CD4-positive, alpha-beta memory T cell (primary cell): ENCODE measurements around the gene FRZB. TPM values are rescaled to one million over a fixed set of nuclear protein-coding genes. Genes with fewer than 3 reads are reported as not detected.

Experiments
- CTCF ChIA-PET: fragments of 350-600 bp; sonication (Branson Sonifier 250); formaldehyde crosslinking; loops from one replicate; lab custom pipeline; 2021; ENCODE audit warnings: inconsistent platforms; ENCODE audit not compliant: partially characterized antibody; lab: Charles Lee
- POLR2A ChIA-PET: fragments of 350-600 bp; sonication (Branson Sonifier 250); formaldehyde crosslinking; loops from one replicate; lab custom pipeline; 2021; ENCODE audit not compliant: partially characterized antibody; lab: Charles Lee
- DNase-seq, 5 donors: peaks; one replicate each; pipeline versions ENCODE4 v3.0.0 to v3.0.0-alpha.2; 2020 to 2022; ENCODE audit warnings: mixed read lengths in 1 of 5
- H3K27ac ChIP-seq: one replicate; pipeline ENCODE4 v1.7.0; 2013; ENCODE audit warnings: low read depth, low read length
- H3K27me3 ChIP-seq: 2 replicates; pipeline ENCODE4 v1.7.0; 2013; ENCODE audit warnings: mild to moderate bottlenecking, low read length, moderate library complexity; ENCODE audit not compliant: insufficient read depth
- H3K36me3 ChIP-seq: 2 replicates; pipeline ENCODE4 v1.7.0; 2013; ENCODE audit warnings: mild to moderate bottlenecking, low read length, moderate library complexity; ENCODE audit not compliant: insufficient read depth
- H3K4me1 ChIP-seq: 2 replicates; pipeline ENCODE4 v1.7.0; 2013; ENCODE audit warnings: mild to moderate bottlenecking, low read length, moderate library complexity; ENCODE audit not compliant: insufficient read depth
- H3K4me3 ChIP-seq, 2 donors: one replicate each; pipeline ENCODE4 v1.7.0; 2013; ENCODE audit warnings: low read length in 2 of 2, mild to moderate bottlenecking in 1 of 2
- H3K9me3 ChIP-seq, 2 donors: one replicate each; pipeline ENCODE4 v1.7.0; 2013; ENCODE audit warnings: low read length in 2 of 2, control low read depth in 1 of 2; ENCODE audit not compliant: control insufficient read depth in 1 of 2
- H3K27ac Mint-ChIP-seq, 7 donors: one replicate each; pipeline ENCODE4 v1.8.0; 2020 to 2021; ENCODE audit warnings: mixed read lengths in 7 of 7, mild to moderate bottlenecking in 6 of 7, inconsistent platforms in 3 of 7, moderate library complexity in 3 of 7
- H3K27me3 Mint-ChIP-seq, 2 donors: one replicate each; pipeline ENCODE4 v1.8.0; 2020 to 2021; ENCODE audit warnings: mixed read lengths in 2 of 2
- H3K36me3 Mint-ChIP-seq, 2 donors: one replicate each; pipeline ENCODE4 v1.8.0; 2020 to 2021; ENCODE audit warnings: mixed read lengths in 2 of 2, inconsistent platforms in 1 of 2, mild to moderate bottlenecking in 1 of 2
- H3K4me1 Mint-ChIP-seq, 4 donors: one replicate each; pipeline ENCODE4 v1.8.0; 2020 to 2021; ENCODE audit warnings: mixed read lengths in 4 of 4, mild to moderate bottlenecking in 1 of 4
- H3K4me3 Mint-ChIP-seq, 8 donors: one replicate each; pipeline ENCODE4 v1.8.0; 2020 to 2021; ENCODE audit warnings: mixed read lengths in 8 of 8, mild to moderate bottlenecking in 7 of 8, moderate library complexity in 6 of 8, inconsistent platforms in 3 of 8
- H3K9me3 Mint-ChIP-seq, 8 donors: one replicate each; pipeline ENCODE4 v1.8.0; 2020 to 2021; ENCODE audit warnings: mixed read lengths in 8 of 8, mild to moderate bottlenecking in 5 of 8, inconsistent platforms in 3 of 8, moderate library complexity in 1 of 8
- intact Hi-C: fragments of 100-400 bp; cut with micrococcal nuclease; formaldehyde crosslinking; loops from one replicate; pipeline ENCODE4 v1.15.1; 2023
- polyA plus RNA-seq, 2 donors: library from polyadenylated mRNA; unstranded; fragments of 300-500 nt; fragmentation: Illumina TruSeq; gene quantifications; one replicate each; pipeline ENCODE4 v1.2.3, GENCODE V29; 2021
- total RNA-seq, 2 experiments: library from RNA; stranded (reverse); gene quantifications; one replicate each; pipeline ENCODE4 v1.2.3, GENCODE V29; 2021

The FRZB gene, protein sequence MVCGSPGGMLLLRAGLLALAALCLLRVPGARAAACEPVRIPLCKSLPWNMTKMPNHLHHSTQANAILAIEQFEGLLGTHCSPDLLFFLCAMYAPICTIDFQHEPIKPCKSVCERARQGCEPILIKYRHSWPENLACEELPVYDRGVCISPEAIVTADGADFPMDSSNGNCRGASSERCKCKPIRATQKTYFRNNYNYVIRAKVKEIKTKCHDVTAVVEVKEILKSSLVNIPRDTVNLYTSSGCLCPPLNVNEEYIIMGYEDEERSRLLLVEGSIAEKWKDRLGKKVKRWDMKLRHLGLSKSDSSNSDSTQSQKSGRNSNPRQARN
- not detected for total RNA-seq
- under 1 TPM in 1 of 2 donors, not detected in 1; 0.43 TPM for polyA plus RNA-seq

DNA sequence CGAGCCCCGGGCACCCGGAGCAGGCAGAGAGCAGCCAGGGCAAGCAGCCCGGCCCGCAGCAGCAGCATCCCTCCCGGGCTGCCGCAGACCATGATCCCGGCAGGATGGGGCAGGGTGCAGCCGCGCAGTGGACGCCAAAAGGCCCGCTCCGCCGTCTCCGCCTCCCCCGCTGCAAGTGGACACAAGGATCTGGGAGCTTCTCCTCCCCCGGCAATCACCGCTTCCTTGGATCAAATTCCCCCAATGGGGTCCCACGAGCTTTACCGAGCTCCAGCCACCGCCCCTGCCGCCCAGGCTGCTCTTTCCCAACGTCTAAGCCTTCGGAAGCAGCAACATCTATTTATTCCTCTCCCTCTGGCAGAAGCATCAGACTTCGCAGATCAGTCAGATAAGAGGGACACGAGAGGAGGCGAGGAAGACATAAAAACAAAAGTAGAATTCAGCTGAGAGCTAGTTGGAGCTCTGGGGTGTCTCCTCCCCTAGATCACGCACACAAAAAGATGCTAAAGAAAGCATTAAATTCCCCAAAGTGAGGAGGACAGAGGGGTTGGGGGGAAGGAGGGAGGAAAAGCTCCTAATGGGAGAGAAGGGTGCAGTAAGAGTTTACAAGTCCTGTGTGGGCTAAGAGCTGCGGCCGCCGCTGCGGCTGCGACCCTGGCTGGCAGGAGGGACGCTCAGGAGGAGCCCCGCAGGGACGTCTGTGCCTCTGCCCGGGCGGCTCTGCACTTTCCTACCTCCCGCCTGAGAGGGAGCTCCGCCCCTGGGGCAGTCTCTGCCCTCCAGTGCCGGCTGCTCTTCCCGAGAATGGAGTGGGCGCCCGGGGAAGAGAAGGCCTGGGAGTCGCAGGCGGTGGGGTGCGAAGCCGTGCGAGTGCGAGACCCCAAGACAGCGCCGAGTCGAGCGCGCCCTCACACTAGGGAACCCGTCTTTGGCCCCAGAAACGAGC, at the start of gene FRZB:
Gene FRZB (minus strand): TSS at position 177 of the 946 bp plus-strand sequence. CDS start 85 bp downstream, at position 92.
- Mint-ChIP-seq H3K36me3 (no peaks in the 10 kb centered on the region), H3K9me3 (peaks cover 0 to 3% (median 0%) of the 10 kb centered on the region in 8 donors), H3K4me1 (peaks cover 10 to 30% (median 20%) of the 10 kb centered on the region in 4 donors), H3K4me3 (peak within 1 kb of the TSS; percentile 50 to 89 (median 82)), H3K27ac (no peak within 1 kb of the TSS), H3K27me3 (peaks cover 48 to 52% of the 10 kb centered on the region in 2 donors)
- Histone ChIP-seq H3K27me3 (peaks cover 11% of the 10 kb centered on the region), H3K27ac (no peak within 1 kb of the TSS), H3K4me1 (peaks cover 14% of the 10 kb centered on the region), H3K36me3 (no peaks in the 10 kb centered on the region), H3K4me3 (no peak within 1 kb of the TSS), H3K9me3 (no peaks in the 10 kb centered on the region)
- CTCF ChIA-PET, result no interaction called here
- POLR2A ChIA-PET, result no interaction called here
- DNase-seq, result peak in 2 of 5 donors; percentile 3
- intact Hi-C loops, result no loop called here

DNA sequence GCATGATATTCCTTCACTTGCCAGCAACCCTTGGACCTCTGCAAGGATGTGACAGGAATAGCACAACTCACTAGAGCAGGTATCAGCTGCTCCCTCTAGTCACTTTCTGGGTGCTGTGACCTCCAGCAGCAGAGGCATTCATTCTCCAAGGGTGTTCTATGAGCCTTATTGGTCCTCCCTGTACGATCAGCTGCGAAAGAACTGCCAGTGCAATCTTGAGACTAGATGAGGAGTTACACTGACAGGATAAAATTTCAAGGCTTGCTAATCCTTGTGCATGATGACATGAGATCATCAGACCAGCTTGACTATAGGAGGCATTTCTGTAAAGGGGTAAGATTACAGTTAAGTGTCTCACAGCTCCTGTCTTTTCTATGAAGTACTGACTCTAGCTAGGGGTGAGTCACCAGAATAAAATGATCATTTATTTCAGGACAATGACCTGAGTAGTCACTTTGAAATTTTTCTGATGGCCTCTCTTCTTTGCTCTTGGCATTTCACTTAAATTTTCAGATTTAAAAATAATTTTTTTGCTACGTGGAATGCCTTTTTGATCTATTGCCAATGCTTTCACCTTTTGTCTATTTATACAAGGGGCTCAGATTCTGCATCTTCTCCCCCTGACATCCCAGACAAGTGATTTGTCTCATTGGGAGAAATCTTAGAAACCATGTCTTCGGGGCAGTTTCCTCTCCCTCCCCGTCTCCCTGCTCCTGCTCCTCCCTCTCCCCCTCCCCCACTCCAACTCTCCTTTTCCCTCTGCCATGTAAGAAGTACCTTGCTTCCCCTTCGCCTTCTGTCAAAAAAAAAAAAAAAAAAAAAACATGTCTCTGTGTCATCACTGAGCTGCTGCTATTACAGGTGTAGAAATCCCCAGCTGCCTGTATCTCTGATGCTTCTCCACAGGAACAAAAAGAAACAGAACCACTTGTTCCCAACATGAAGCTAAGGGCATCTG, 49.2 kb upstream of the FRZB start:
- H3K4me3 Mint-ChIP-seq, result no peak overlapping the region
- intact Hi-C loops, result no loop called here
- ChIA-PET CTCF (no interaction called here), POLR2A (no interaction called here)
- Histone ChIP-seq H3K9me3 (no peaks in the 10 kb centered on the region), H3K27me3 (no peaks in the 10 kb centered on the region), H3K27ac (no peak overlapping the region), H3K4me1 (no peaks in the 10 kb centered on the region), H3K36me3 (no peaks in the 10 kb centered on the region), H3K4me3 (no peak overlapping the region)
- no peak for DNase-seq
- H3K4me1 Mint-ChIP-seq, result no peaks in the 10 kb centered on the region
- peak overlapping the region in 1 of 7 donors; percentile 45 for H3K27ac Mint-ChIP-seq
- no peaks in the 10 kb centered on the region for H3K9me3 Mint-ChIP-seq
- no peaks in the 10 kb centered on the region for H3K27me3 Mint-ChIP-seq
- peaks cover 1 to 19% of the 10 kb centered on the region in 2 donors for H3K36me3 Mint-ChIP-seq

DNA sequence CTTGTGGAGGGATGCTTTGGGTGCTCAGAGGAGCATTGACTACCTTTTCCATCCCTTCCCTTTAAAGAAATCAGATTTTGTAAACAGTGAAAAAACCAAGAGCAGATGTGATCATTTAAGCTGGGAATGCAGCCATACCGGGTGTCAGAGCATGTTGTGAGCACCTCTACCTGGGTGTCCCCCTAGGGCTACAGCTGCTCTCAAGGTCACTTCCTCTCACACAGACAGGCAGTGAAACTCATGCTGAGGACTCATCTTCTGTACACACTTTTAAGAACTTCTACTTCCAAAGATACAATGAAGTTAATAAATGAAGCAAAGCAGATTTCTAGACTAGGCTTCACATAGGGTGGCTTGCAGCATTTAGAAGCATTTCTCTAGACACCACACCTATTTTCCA, 48.4 kb upstream of the FRZB start:
- Histone ChIP-seq H3K4me3 (no peak overlapping the region), H3K27ac (no peak overlapping the region), H3K4me1 (no peaks in the 10 kb centered on the region), H3K27me3 (no peaks in the 10 kb centered on the region), H3K36me3 (no peaks in the 10 kb centered on the region), H3K9me3 (no peaks in the 10 kb centered on the region)
- no peaks in the 10 kb centered on the region for H3K9me3 Mint-ChIP-seq
- H3K27ac Mint-ChIP-seq, result no peak overlapping the region
- no peaks in the 10 kb centered on the region for H3K27me3 Mint-ChIP-seq
- H3K4me3 Mint-ChIP-seq, result no peak overlapping the region
- POLR2A ChIA-PET, result no interaction called here
- H3K4me1 Mint-ChIP-seq, result no peaks in the 10 kb centered on the region
- no peak for DNase-seq
- CTCF ChIA-PET, result no interaction called here
- peaks cover 1 to 19% of the 10 kb centered on the region in 2 donors for H3K36me3 Mint-ChIP-seq
- intact Hi-C loops, result no loop called here

DNA sequence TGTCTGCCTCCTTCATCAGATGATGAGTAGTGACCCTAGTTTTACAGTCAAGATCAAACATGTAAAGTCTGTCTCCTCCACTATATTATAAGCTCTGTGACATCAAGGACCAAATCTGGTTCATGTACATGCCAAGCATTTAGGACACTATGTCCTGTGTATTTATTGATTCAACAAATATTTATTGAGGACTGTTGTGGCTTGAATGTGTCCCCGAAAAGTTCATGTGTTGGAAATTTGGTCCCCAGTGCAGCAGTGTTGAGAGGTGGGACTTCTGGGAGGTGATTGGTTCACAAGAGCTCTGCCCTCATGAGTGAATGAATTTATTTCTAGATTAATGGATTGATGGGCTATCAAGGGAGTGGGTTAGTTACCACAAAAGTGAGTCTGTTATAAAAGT, 46.6 kb upstream of the FRZB start:
- H3K27ac ChIP-seq, result no peak overlapping the region
- H3K9me3 Mint-ChIP-seq, result no peaks in the 10 kb centered on the region
- H3K27me3 Mint-ChIP-seq, result no peaks in the 10 kb centered on the region
- no peaks in the 10 kb centered on the region for H3K9me3 ChIP-seq
- H3K27ac Mint-ChIP-seq, result no peak overlapping the region
- H3K4me1 ChIP-seq, result no peaks in the 10 kb centered on the region
- H3K4me1 Mint-ChIP-seq, result no peaks in the 10 kb centered on the region
- H3K36me3 ChIP-seq, result no peaks in the 10 kb centered on the region
- H3K4me3 ChIP-seq, result no peak overlapping the region
- no peak for DNase-seq
- intact Hi-C loops, result no loop called here
- H3K36me3 Mint-ChIP-seq, result peaks cover 1 to 11% of the 10 kb centered on the region in 2 donors
- no peak overlapping the region for H3K4me3 Mint-ChIP-seq
- no peaks in the 10 kb centered on the region for H3K27me3 ChIP-seq
- ChIA-PET POLR2A (no interaction called here), CTCF (interaction anchor here (0.8 kb wide), 1 partner anchor 14 kb away, joined by 3 read pairs; no protein-coding TSS in a partner anchor)

DNA sequence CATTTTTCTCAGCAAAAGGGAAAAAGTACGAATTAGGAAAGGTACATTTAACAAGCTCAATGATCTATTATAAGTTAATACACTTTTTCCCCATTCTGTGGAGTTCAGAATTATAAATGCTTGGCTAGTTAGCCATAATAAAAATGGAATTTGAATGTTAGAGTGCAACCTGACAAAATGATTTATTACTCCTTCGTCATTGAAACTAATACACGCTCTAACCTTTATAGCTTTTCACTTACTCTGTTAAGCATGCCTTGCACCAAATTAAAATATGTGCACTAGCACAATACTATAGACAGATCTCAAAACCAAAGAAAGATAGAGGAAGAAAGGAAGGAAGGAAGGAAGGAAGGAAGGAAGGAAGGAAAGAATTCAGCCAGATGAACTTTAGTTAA, 46.1 kb upstream of the FRZB start:
- Histone ChIP-seq H3K4me1 (no peaks in the 10 kb centered on the region), H3K4me3 (no peak overlapping the region), H3K27ac (no peak overlapping the region), H3K36me3 (no peaks in the 10 kb centered on the region), H3K9me3 (no peaks in the 10 kb centered on the region), H3K27me3 (no peaks in the 10 kb centered on the region)
- DNase-seq, result no peak
- H3K36me3 Mint-ChIP-seq, result peaks cover 1 to 11% of the 10 kb centered on the region in 2 donors
- peak overlapping the region in 1 of 7 donors; percentile 18 for H3K27ac Mint-ChIP-seq
- H3K4me1 Mint-ChIP-seq, result no peaks in the 10 kb centered on the region
- no peaks in the 10 kb centered on the region for H3K27me3 Mint-ChIP-seq
- no peaks in the 10 kb centered on the region for H3K9me3 Mint-ChIP-seq
- H3K4me3 Mint-ChIP-seq, result no peak overlapping the region
- intact Hi-C loops, result no loop called here
- POLR2A ChIA-PET, result no interaction called here
- CTCF ChIA-PET, result interaction anchor here (0.8 kb wide), 1 partner anchor 13 kb away, joined by 3 read pairs; no protein-coding TSS in a partner anchor

DNA sequence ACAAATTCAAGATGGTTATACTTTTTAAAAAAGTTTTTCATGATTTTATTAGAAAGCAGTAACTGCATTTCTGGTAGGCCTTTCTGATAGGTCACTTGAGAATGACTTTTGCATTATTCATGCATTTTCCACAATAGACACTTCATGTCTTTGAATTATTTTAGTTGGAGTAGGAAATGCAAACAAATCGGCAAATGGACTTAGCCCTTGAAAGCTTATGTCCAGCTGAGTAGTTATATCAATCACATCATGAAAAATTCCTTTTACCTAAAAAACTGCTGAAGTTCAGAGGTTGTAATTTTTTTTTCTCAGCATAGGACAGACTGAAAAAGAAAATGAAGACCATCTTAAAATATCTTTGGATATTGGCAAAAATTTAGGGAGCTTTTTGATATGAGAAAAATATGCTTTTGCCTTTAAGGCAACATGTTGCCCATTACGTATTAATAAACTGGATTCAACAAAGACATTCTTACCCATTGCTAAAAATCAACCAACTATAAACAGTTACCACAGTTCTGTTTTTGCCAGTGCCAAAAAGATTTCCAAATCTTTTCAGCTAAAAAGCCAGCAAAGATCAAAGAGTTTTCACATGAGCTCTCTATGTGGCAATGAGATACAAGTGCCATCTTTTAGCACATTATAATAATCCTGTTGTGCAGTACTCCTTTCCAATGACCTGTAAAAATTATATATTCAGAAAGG, 45.5 kb upstream of the FRZB start:
- no peaks in the 10 kb centered on the region for H3K36me3 ChIP-seq
- no peaks in the 10 kb centered on the region for H3K27me3 ChIP-seq
- no peak overlapping the region for H3K4me3 Mint-ChIP-seq
- H3K4me1 Mint-ChIP-seq, result peaks cover 0 to 2% (median 0%) of the 10 kb centered on the region in 4 donors
- no peak overlapping the region for H3K27ac Mint-ChIP-seq
- peaks cover 1 to 11% of the 10 kb centered on the region in 2 donors for H3K36me3 Mint-ChIP-seq
- no peaks in the 10 kb centered on the region for H3K9me3 ChIP-seq
- CTCF ChIA-PET, result interaction anchor here (0.8 kb wide), 1 partner anchor 12 kb away, joined by 3 read pairs; no protein-coding TSS in a partner anchor
- H3K4me3 ChIP-seq, result no peak overlapping the region
- intact Hi-C loops, result no loop called here
- H3K27me3 Mint-ChIP-seq, result no peaks in the 10 kb centered on the region
- POLR2A ChIA-PET, result no interaction called here
- no peak for DNase-seq
- no peak overlapping the region for H3K27ac ChIP-seq
- H3K9me3 Mint-ChIP-seq, result no peaks in the 10 kb centered on the region
- no peaks in the 10 kb centered on the region for H3K4me1 ChIP-seq
